HG02571 (cell line): ENCODE results near the gene ANKRD11.
"Not testable (repeated sequence)": the region's sequence is repeated elsewhere in the genome, so short reads cannot be mapped to it uniquely, and the experiment has no call there.

ENCODE experiments used
- ATAC-seq: cut with Tn5 transposase; IDR thresholded peaks from one replicate; pipeline ENCODE4 v1.9.1; 2021; ENCODE audit warnings: mild to moderate bottlenecking, moderate library complexity; ENCODE audit not compliant: unreplicated experiment

ANKRD11 gene

GRCh38 chr16:89410794-89411309 lies 79.5 kb downstream of the ANKRD11 start:
- ATAC-seq = no peak

DNA sequence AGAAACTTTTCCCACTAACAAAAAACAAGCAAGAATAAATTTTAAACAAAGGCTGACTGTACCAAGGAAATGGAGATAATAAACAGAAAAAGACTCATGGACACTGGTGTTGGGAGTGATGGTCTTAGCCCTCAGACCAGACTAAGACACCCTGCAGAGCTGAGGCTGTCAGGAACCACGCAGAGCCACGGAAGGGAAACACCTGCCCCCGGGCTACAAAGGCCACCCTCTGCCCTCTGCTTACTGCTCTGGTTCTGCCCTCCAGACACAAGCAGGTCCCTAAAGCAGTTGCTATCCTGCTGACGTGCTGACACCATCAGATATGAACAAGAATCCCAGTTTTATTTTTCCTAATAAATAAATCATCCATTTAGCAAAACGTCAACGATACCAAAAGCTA lies 80.0 kb downstream of the ANKRD11 start:
- no peak for ATAC-seq

DNA sequence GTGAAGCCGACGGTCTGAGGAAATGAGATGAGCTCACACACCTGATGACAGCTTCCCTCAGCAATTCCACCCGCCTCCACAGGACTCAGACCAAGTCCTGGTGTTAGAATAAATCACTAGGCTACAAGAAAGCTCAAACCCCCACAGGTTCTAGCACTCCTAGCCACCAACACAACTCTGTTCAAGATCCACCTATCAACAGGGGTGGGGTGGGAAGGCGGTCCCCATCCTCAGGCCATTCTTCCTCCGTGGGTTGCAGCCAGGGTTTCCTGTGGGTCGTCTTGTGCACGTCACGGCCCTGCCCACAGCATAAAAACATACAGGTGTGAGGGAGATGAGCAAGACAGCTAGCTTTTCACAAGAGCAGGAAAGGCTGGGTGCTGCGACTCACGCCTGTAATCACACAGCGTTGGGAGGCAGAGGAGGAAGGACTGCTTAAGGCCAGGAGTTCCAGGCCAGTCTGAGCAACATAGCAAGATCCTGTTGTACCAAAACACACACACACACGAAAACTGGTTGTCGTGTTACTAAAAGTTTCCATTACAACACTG lies 81.1 kb downstream of the ANKRD11 start:
- ATAC-seq = no peak

GRCh38 chr16:89408315-89408714 lies 82.0 kb downstream of the ANKRD11 start:
- ATAC-seq = no peak

GRCh38 chr16:89407925-89408300 lies 82.4 kb downstream of the ANKRD11 start:
- ATAC-seq = no peak

GRCh38 chr16:89407282-89407924 lies 83.0 kb downstream of the ANKRD11 start:
- ATAC-seq = no peak

DNA sequence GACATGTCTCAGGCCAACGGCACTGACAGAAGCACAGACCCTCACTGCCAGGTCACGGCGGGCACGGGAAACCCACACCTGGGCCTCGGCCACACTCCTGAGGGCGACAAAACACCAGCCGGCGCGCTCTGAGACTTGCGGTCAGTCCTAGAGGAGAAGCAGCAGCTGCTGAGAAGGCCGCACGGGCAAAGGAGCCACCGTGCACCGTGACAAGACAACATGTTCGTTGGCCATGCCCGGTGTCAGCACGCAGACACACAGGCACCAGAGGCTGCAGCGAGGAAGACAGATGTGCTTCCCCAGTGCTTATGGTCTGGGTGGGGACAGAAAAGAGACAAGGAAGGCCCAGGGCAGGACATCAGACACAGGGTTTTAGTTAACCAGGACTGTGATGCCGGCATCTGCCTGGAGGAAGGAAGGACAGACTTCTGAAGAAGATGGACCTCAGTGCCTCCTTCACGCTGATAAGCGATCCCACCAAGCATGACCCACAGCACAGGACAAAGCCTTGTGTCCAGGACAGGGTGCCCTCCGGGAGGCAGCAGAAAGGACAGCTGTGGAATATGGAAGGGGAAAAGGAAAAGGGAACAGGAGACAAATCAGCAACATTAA lies 84.0 kb downstream of the ANKRD11 start:
- no peak for ATAC-seq

DNA sequence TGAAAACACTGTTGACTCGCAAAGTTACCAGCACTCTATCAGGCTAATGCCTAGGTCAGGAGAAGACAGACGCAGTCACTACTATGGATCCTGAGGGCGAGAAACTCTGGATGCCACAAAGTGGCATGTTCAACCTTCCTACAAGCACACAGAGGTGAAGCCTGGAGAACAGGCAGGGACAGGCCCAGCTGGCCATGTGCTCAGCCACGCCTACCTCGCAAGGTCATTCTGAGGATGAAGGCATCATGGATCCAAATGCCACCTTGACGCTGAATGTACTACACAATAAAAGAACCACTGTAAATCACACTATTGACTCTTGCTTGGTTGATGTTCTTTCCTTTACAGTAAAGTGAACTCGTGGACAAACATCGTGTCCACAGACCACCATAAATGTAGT lies 85.8 kb downstream of the ANKRD11 start:
- no peak for ATAC-seq

DNA sequence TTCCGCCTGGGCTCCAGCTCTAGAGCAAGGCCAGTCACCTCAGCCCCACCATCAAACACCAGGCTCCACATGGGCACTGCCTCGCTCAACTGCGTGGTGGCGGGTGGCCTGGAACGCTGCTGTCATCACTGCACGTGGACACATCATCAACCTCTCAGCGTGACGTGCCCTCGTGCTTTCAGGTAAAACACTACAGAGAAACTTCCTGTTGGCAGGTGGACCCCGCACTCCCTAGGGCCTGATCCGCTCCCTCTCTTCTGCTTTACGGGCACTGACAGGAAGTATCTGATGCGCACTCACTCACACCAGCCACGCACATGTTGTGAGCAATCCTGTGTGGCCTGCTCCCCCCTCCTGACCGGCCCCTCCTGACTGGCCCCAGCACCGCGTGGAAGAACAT lies 87.4 kb downstream of the ANKRD11 start:
- no peak for ATAC-seq

DNA sequence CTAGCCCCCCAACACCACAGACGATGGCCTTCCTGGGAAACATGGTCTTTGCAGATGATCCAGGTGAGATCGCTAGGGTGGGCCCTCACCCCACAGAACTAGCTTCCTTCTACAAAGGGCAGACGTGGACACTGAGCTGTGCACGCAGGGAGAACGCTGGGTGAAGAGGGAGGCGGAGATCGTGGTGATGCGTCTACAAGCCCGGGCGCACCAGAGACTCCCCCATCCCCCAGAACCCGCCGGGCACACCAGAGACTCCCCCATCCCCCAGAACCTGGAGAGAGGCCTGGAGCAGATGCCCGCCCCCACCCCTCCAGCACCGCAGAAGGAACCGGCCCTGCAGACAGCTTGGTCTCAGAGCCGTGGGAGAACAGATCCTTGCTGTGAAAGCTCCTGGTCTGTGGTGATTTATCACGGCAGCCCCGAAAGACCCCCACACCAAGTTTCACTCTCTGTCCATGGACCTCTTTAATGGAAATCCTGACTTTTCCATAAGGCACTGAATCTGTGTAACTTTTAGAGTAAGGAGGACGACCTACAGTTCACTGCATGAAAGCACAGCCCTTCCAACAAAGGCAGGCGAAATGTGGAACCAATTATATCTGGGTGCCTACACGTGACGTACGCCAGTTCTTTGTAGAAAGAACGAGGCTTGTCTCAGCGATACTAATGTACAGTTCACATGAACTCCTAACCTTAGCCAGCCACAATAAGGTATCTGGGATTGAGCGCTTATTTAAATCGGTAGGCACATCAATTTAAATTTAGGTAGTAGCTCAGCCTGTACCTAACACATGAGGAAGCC lies 88.5 kb downstream of the ANKRD11 start:
- no peak for ATAC-seq

DNA sequence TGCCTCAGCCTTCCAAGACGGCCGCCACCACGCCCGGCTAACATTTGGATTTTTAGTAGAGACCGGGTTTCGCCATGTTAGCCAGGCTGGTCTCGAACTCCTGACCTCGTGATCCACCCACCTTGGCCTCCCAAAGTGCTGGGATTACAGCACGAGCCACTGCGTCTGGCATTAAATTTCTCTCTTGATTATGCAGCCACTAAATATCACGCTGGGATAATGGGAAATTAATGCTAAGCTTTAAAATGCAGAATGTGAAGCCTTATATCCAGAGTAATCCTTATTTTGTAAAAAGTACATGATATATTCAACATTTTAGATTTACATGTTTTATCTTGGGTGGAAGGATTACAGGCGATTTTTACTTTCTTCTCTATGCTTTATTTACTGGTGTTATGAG lies 89.2 kb downstream of the ANKRD11 start:
- no peak for ATAC-seq

- ATAC-seq = no peak
Measured at GRCh38 chr16:89400740-89401139, 89.6 kb downstream of the ANKRD11 start.

- ATAC-seq = no peak
Measured at GRCh38 chr16:89398924-89399323, 91.4 kb downstream of the ANKRD11 start.

GRCh38 chr16:89397331-89397861 lies 93.0 kb downstream of the ANKRD11 start:
- no peak for ATAC-seq

DNA sequence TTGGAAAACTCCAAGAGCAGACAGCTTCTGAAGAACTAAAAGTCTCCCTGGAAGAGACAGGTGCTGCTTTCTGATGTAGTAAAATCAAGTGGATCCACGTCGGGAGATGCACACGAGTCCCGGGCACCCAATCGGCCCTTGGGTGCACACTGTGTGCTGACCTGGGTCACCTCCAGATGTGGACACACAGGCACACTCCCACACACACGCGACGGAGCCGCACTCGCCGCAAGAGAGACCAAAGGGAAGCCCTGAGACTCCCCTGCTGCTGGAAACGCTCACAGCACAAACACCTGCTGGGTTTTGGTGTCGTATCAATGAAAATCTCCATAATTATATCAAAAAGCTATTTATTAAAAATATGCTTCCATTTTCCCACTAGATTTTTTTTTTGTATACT lies 94.2 kb downstream of the ANKRD11 start:
- no peak for ATAC-seq

GRCh38 chr16:89395150-89396142 lies 94.9 kb downstream of the ANKRD11 start:
- ATAC-seq = no peak

DNA sequence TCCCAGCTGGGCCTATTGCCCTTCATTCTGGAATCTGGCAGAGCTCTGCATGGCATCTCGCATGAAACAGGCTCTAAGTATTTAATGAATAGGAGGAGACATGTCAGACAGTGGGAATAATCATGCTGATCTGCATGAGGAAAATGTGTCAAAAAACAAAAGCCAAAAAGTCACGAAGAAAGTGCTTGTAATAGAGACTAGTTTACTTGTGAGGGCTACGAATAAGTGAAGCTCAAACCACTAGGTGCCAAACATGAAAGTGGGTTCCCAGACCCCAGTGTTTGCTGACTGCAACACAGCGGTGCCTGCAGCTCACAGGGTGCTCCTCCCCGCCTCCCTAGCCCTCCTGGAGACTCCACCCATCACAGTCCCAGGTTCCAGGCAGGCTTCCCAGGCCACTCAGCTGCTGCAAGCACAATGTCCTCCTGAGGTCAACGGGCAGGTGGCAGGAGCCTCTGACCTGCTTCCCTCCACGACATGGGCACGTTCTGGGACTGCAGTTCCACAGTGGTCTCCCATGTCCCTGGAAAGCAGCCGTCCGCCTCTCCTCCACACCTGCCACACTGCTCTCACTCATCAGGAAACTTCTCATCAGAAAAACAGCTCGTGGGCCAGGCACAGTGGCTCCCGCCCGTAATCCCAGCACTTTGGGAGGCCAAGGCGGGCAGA lies 96.5 kb downstream of the ANKRD11 start:
- no peak for ATAC-seq

DNA sequence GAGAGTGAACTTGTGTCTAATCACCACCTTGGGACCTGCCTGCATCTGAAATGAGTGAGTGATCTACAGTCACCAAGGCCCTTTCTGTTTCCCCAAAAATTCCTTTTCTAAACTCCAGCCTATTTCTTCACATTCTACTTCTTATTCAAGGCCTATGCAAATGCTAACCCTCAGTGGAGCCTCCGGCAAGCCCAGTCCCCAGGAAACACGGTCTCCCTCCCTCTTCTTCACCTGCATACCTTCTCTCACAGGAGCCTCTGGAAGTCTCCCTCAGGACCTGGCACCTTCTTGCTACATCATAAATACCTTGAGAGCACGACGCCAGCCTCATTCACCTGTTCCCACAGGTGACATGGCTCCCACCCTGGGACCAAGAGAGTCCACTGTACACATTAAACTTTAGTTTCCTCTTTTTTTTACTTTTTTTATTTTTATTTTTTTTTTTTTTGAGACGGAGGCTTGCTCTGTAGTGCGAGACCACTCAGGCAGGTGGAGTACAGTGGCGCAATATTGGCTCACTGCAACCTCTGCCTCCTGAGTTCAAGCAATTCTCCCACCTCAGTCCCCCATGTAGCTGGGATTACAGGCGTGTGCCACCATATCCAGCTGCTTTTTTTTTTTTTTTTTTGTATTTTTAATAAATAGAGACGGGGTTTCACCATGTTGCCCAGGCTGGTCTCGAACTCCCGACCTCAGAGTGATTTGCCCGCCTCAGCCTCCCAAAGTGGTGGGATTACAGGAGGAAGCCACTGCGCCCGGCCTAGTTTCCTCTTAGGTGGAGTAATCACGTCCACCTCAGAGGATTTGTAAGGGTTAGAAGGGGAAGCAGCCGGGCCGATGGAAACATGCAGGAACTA lies 97.3 kb downstream of the ANKRD11 start:
- ATAC-seq = no peak

- ATAC-seq = not testable (repeated sequence)
Measured at GRCh38 chr16:89390224-89390583, 100.2 kb downstream of the ANKRD11 start.
